Loucy (cell line): ENCODE measurements around the gene TMEM132D.

Experiments used
- H2AFZ ChIP-seq: fragments of 200-600 bp; sonication (generic); 2 replicates; pipeline ENCODE4 v1.6.0; 2016; ENCODE audit warnings: antibody characterized with exemption, mild to moderate bottlenecking, low read length, moderate library complexity
- H3F3A ChIP-seq: fragments of 200-600 bp; 2 replicates; pipeline ENCODE4 v1.6.0; 2016; ENCODE audit warnings: antibody characterized with exemption, low read depth, mild to moderate bottlenecking
- H3K27me3 ChIP-seq: fragments of 200-600 bp; sonication (generic); 2 replicates; pipeline ENCODE4 v1.6.1; 2014; ENCODE audit warnings: low read length, mild to moderate bottlenecking; ENCODE audit not compliant: insufficient read depth, poor library complexity, severe bottlenecking
- H3K36me3 ChIP-seq: fragments of 200-600 bp; sonication (generic); 2 replicates; pipeline ENCODE4 v1.6.1; 2016; ENCODE audit warnings: low read length; ENCODE audit not compliant: insufficient read depth
- H3K4me1 ChIP-seq: fragments of 200-600 bp; sonication (generic); 2 replicates; pipeline ENCODE4 v1.5.1; 2014; ENCODE audit warnings: low read length, mild to moderate bottlenecking; ENCODE audit not compliant: insufficient read depth, poor library complexity, severe bottlenecking
- H3K4me2 ChIP-seq: fragments of 200-600 bp; sonication (generic); 2 replicates; pipeline ENCODE4 v1.6.0; 2014; ENCODE audit warnings: antibody characterized with exemption, low read length, low read depth, mild to moderate bottlenecking; ENCODE audit not compliant: poor library complexity, severe bottlenecking
- H3K4me3 ChIP-seq: fragments of 200-600 bp; sonication (generic); 2 replicates; pipeline ENCODE4 v1.5.1; 2014; ENCODE audit warnings: low read length, mild to moderate bottlenecking, mixed read lengths; ENCODE audit not compliant: poor library complexity, severe bottlenecking
- H3K79me2 ChIP-seq: fragments of 200-600 bp; sonication (generic); 2 replicates; pipeline ENCODE4 v1.6.1; 2014; ENCODE audit warnings: low read length; ENCODE audit not compliant: insufficient read depth
- H3K9ac ChIP-seq: fragments of 200-600 bp; sonication (generic); 2 replicates; pipeline ENCODE4 v1.6.0; 2014; ENCODE audit warnings: mild to moderate bottlenecking, low read depth, low read length, moderate library complexity; ENCODE audit not compliant: poor library complexity, severe bottlenecking
- H3K9me2 ChIP-seq: fragments of 200-600 bp; sonication (generic); replicated peaks from 2 replicates; pipeline ENCODE4 v1.6.1; 2016; ENCODE audit warnings: low read depth, low read length, mixed read lengths
- H3K9me3 ChIP-seq: fragments of 200-600 bp; sonication (generic); 2 replicates; pipeline ENCODE4 v1.6.1; 2014; ENCODE audit warnings: mild to moderate bottlenecking, antibody characterized with exemption, low read length, low read depth; ENCODE audit not compliant: insufficient read depth
- H4K20me1 ChIP-seq: fragments of 200-600 bp; sonication (generic); 2 replicates; pipeline ENCODE4 v1.6.0; 2014; ENCODE audit warnings: antibody characterized with exemption, low read length, mild to moderate bottlenecking; ENCODE audit not compliant: insufficient read depth, poor library complexity, severe bottlenecking
- EZH2phosphoT487 ChIP-seq: fragments of 200-600 bp; IDR thresholded peaks from 2 replicates; pipeline ENCODE4 v1.6.1; 2018; ENCODE audit warnings: antibody characterized with exemption, mild to moderate bottlenecking, moderate library complexity, borderline replicate concordance
- TF ChIP-seq, protein P1 (sequence below): fragments of 200-600 bp; sonication (generic); conservative IDR thresholded peaks from 2 replicates; pipeline ENCODE4 v1.5.1; 2014; ENCODE audit warnings: mild to moderate bottlenecking, antibody characterized with exemption, low read length

The TMEM132D gene

DNA sequence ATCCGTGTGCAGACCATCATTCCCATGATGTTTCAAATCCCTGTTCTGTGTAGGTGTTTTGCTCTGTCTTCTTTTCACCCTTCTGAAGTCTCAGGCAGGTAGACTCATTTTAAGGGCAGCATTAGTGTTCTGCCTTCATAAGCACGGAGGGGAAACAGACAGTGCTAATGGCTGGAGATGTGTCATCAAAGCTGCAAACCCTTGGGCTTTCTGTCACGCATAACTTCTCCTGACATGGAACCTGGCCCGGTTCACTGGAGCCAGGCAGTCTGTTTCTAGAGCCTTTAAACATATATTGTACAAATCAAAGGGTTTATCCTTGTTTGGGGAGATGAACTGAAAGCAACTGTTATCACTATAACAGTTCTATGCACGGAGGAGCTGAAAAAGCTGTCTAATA is 141.4 kb downstream of the TMEM132D start:
- Histone ChIP-seq H3K9ac (no peak overlapping the region), H3K79me2 (no peaks in the 10 kb centered on the region), H4K20me1 (no peaks in the 10 kb centered on the region), H3F3A (no peaks in the 10 kb centered on the region), H3K36me3 (no peaks in the 10 kb centered on the region), H3K9me3 (no peaks in the 10 kb centered on the region; the same call in 1 of the 2 replicates), H3K4me2 (no peak overlapping the region), H3K9me2 (no peaks in the 10 kb centered on the region), H2AFZ (no peak overlapping the region), H3K27me3 (no peaks in the 10 kb centered on the region), H3K4me1 (no peaks in the 10 kb centered on the region), H3K4me3 (no peak overlapping the region)
- TF ChIP-seq, protein P1, sequence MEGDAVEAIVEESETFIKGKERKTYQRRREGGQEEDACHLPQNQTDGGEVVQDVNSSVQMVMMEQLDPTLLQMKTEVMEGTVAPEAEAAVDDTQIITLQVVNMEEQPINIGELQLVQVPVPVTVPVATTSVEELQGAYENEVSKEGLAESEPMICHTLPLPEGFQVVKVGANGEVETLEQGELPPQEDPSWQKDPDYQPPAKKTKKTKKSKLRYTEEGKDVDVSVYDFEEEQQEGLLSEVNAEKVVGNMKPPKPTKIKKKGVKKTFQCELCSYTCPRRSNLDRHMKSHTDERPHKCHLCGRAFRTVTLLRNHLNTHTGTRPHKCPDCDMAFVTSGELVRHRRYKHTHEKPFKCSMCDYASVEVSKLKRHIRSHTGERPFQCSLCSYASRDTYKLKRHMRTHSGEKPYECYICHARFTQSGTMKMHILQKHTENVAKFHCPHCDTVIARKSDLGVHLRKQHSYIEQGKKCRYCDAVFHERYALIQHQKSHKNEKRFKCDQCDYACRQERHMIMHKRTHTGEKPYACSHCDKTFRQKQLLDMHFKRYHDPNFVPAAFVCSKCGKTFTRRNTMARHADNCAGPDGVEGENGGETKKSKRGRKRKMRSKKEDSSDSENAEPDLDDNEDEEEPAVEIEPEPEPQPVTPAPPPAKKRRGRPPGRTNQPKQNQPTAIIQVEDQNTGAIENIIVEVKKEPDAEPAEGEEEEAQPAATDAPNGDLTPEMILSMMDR: no peak
- TF ChIP-seq EZH2phosphoT487: no peak

DNA sequence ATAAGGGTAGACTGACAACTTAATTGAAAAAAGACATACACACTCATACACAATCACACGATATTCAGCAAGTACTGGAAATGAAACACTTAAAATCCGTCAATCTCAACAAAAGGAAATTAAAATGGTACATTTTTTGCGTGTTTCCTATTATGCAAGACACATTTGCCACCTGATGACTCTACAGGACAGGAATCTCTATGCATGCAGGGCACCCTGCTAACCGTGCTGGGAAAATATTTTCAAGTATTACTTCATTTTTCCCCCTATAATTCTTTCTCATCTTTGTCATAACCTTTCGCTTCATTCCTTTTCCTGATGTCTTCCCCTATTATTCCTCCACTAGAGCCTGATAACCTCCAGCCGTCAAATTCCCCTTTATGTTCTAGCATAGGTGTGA is 150.2 kb downstream of the TMEM132D start:
- H3K9me2 ChIP-seq: no peaks in the 10 kb centered on the region
- no peaks in the 10 kb centered on the region for H3K27me3 ChIP-seq

DNA sequence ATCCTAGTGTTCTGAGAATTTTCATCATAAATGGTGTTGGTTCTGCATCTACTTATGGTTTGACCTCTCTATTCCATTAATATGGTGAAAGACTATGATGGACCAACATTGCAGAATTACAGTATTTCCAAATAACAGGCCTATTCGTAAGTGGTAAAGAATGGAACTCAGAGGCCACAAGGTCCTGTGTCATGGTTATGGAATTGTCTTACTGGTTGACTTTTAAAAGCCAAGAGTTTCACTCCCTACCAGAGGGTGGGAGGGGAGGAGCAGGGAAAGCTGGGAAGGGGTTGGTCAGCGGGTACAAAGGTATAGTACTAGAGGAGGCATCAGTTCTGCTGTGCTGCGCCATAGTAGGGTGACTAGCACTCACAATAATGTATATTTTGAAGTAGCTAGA is 153.4 kb downstream of the TMEM132D start:
- H3K9ac ChIP-seq: no peak overlapping the region
- no peaks in the 10 kb centered on the region for H3K79me2 ChIP-seq
- H3K9me3 ChIP-seq: peaks cover 4% of the 10 kb centered on the region; the same call in 1 of the 2 replicates
- no peak overlapping the region for H3K4me3 ChIP-seq
- no peak overlapping the region for H2AFZ ChIP-seq
- H3F3A ChIP-seq: no peaks in the 10 kb centered on the region
- H4K20me1 ChIP-seq: no peaks in the 10 kb centered on the region
- H3K9me2 ChIP-seq: no peaks in the 10 kb centered on the region
- H3K4me1 ChIP-seq: no peaks in the 10 kb centered on the region
- TF ChIP-seq EZH2phosphoT487: no peak
- TF ChIP-seq, protein P1: no peak
- no peak overlapping the region for H3K4me2 ChIP-seq
- no peaks in the 10 kb centered on the region for H3K36me3 ChIP-seq
- H3K27me3 ChIP-seq: no peaks in the 10 kb centered on the region

More for the DNA sequence above, 150.2 kb downstream of the TMEM132D start:
- Histone ChIP-seq H3K9ac (no peak overlapping the region), H4K20me1 (no peaks in the 10 kb centered on the region), H3K4me2 (no peak overlapping the region), H3K4me3 (no peak overlapping the region), H3K36me3 (no peaks in the 10 kb centered on the region), H3F3A (no peaks in the 10 kb centered on the region), H3K4me1 (no peaks in the 10 kb centered on the region), H3K79me2 (no peaks in the 10 kb centered on the region), H2AFZ (no peak overlapping the region), H3K9me3 (peaks cover 4% of the 10 kb centered on the region; the same call in 1 of the 2 replicates)
- no peak for TF ChIP-seq EZH2phosphoT487
- TF ChIP-seq, protein P1: no peak
